BJ (cell line): Measurements from ENCODE around the gene LYPD6B. TPM values are rescaled to one million over a fixed set of nuclear protein-coding genes. Genes with fewer than 3 reads are reported as not detected.

Experiments used
- CTCF ChIA-PET: fragments of 350-600 bp; formaldehyde crosslinking; extraction: SDS; loops from one replicate; lab custom pipeline; 2021; ENCODE audit warnings: antibody characterized with exemption, inconsistent platforms; lab: Yijun Ruan, JAX
- POLR2A ChIA-PET: fragments of 300-600 bp; sonication (Branson Sonifier 250); formaldehyde crosslinking; extraction: SDS; loops from one replicate; lab custom pipeline; 2021; ENCODE audit warnings: antibody characterized with exemption; lab: Charles Lee
- DNase-seq: peaks from one replicate; pipeline ENCODE4 v3.0.0-alpha.2; 2011; ENCODE audit warnings: low read depth
- H3K27me3 ChIP-seq: 2 replicates; pipeline ENCODE4 v1.6.0; 2011; ENCODE audit warnings: low read length; ENCODE audit not compliant: control insufficient read depth, insufficient read depth
- H3K36me3 ChIP-seq: 2 replicates; pipeline ENCODE4 v1.5.1; 2011; ENCODE audit warnings: low read length; ENCODE audit not compliant: control insufficient read depth, insufficient read depth
- H3K4me3 ChIP-seq: 2 replicates; pipeline ENCODE4 v1.5.1; 2011; ENCODE audit warnings: low read depth, mild to moderate bottlenecking, control low read depth, low read length
- polyA plus RNA-seq: library from polyadenylated mRNA; depleted of rRNA; stranded (reverse); fragments of >200 nt; gene quantifications from 2 replicates; pipeline ENCODE4 v1.2.3, GENCODE V29; 2011
- TF ChIP-seq, protein P1 (sequence below): IDR thresholded peaks from 2 replicates; pipeline ENCODE4 v1.5.1; 2011; ENCODE audit warnings: low read depth, mild to moderate bottlenecking, control low read depth, inconsistent platforms, low read length, moderate library complexity; ENCODE audit not compliant: insufficient read depth

Gene LYPD6B
- polyA plus RNA-seq, 1 experiment, result 19.1 TPM

DNA sequence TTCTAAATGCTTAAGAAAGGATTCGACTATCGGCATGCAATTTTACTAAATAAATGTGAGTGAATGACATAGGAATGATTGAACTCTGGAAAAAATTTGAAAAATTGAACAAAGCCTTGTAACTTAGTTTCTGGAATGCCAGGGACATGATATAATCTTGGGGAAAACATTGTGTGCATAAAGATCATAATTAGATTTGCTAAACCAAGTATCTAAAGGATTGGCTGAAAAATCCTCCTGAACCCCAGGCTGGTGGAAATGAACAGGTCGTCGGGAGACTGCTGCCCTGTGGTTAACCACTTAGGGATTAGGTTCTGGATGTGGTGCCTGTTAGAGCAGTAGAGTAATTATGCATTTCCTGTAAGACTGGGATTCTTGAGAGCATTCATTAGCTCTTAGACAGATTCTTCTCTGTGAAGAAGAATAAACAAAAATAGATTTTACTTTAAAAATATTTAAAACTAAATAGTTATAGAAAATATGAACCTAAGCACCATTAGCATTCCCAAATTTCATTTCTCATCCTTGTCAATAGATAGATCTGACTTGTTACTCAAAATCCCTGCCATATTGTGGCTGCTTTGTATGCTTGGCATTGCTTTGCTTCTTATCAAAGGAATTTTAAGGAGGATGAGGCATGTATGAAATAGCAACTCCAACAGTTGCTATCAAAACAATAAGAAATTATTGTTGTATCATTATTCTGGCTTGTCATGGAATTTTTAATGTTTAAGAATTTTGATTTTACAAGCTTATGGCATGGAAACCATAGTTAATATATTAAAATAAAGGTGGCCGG is 55.9 kb downstream of the LYPD6B start:
- no peak overlapping the region for H3K4me3 ChIP-seq
- POLR2A ChIA-PET, result no interaction called here

DNA sequence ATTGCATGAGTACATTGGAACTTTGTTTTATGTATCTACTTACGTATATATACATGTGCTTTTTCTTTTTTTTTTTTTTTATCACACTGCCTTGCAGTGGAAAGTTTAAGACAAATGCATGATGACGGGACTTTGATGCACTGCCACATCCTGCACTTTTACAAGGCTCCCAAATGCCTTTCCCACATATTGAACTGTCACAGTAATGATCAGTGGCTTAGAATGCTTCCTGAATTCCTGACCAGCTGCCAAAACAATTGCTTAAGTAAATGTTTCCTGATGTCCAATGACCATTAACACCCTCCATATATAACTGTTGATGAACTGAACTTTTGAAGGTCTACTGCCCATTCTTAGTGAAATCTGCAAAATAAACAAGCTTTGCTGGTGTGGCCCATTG is 60.2 kb downstream of the LYPD6B start:
- ChIA-PET POLR2A (no interaction called here), CTCF (no interaction called here)
- no peak overlapping the region for H3K4me3 ChIP-seq
- H3K36me3 ChIP-seq, result no peaks in the 10 kb centered on the region
- TF ChIP-seq, protein P1, sequence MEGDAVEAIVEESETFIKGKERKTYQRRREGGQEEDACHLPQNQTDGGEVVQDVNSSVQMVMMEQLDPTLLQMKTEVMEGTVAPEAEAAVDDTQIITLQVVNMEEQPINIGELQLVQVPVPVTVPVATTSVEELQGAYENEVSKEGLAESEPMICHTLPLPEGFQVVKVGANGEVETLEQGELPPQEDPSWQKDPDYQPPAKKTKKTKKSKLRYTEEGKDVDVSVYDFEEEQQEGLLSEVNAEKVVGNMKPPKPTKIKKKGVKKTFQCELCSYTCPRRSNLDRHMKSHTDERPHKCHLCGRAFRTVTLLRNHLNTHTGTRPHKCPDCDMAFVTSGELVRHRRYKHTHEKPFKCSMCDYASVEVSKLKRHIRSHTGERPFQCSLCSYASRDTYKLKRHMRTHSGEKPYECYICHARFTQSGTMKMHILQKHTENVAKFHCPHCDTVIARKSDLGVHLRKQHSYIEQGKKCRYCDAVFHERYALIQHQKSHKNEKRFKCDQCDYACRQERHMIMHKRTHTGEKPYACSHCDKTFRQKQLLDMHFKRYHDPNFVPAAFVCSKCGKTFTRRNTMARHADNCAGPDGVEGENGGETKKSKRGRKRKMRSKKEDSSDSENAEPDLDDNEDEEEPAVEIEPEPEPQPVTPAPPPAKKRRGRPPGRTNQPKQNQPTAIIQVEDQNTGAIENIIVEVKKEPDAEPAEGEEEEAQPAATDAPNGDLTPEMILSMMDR, result no peak
- DNase-seq, result peak; percentile 49
- H3K27me3 ChIP-seq, result no peaks in the 10 kb centered on the region

More for the DNA sequence above, 55.9 kb downstream of the LYPD6B start:
- Histone ChIP-seq H3K27me3 (no peaks in the 10 kb centered on the region), H3K36me3 (no peaks in the 10 kb centered on the region)
- TF ChIP-seq, protein P1, result no peak
- peak; percentile 78 for DNase-seq
- CTCF ChIA-PET, result interaction anchor here (0.8 kb wide), 2 partner anchors 58 to 77 kb away, joined by 3 read pairs; no protein-coding TSS in a partner anchor

DNA sequence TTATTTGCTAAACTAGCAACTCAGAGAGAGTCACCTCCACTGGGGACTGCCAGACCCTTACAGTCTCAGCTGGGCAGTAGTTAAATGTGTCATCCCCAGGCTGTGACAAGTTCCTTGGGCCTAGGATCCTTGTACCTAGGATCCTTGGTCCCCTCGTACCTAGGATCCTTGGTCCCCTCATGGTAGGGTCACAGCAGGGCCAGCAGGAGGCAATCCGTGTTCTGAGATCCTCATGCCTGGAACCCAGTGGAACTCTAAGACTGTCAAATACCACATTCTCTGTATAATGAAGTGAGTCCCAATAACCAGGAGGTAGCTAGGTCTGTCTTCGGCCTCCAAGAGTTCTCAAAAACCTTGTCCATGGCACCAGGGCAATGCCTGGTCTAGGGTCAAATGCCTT is 60.8 kb downstream of the LYPD6B start:
- Histone ChIP-seq H3K27me3 (no peaks in the 10 kb centered on the region), H3K36me3 (no peaks in the 10 kb centered on the region), H3K4me3 (no peak overlapping the region)
- TF ChIP-seq, protein P1, result no peak
- POLR2A ChIA-PET, result no interaction called here
- DNase-seq, result no peak
- CTCF ChIA-PET, result no interaction called here

DNA sequence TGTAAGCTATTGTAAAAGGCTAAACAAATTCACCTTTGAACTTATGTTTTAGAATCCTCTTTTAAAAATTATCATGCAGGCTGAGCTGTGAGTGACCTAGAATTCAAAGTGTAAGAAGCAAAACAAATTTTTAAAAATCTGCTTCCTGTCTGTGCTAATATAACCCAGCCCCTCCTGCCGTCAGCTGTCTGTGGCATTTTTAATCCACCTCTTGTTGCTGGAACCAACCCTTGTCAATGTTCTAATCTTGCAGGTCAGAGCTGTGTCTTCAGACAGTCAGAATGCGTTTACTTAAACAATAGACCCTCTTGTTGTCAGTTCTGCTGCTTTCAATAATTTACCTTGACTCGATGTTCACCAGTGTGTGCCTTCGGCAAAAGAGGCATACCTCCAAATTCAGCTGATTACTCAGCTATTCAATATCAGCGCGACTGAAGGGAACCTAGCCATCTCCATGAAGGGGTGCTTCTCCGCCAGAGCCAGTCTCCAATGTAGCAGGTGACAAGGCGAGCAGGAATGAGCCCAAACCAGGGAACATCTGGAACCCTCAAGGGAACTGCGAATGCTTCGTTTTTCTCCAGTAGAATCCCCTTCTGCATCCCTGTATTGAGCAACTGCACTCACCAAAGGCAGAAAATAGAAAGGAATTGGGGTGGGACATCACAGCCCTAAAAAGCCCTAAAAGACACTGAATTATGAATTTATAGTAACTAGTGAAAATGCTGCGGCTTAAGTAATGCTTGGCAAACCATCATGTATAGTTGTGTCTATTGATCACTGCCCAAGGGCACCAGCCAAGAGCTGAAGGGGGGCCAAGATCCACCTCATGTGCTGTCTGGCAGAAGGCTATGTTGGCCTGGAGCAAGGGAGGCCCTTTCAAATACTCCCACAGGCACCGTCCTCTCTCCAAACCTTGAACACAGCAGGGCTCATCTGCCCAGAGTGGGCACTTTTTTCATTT is 62.5 kb downstream of the LYPD6B start:
- H3K4me3 ChIP-seq, result no peak overlapping the region
- no peak for DNase-seq
- TF ChIP-seq, protein P1, result no peak
- CTCF ChIA-PET, result no interaction called here
- no peaks in the 10 kb centered on the region for H3K27me3 ChIP-seq
- POLR2A ChIA-PET, result no interaction called here
- no peaks in the 10 kb centered on the region for H3K36me3 ChIP-seq

DNA sequence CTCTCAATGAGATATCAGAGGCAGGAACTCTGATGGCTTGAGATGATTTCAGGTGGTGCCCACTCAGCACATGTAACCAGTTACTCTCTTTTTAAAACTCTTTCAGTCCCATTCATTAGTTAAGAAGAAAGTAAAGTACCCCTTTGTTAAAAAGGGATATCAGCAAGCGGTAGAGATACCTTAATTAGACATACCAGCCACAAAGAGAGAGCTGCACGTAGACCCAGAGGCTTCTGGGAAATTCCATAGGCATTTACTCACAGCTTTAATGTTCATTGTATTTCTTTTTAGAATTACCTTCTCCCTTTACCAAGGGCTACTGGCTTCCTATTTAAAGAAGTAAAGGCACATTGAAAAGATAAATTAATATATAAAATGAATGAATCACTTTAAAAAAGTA is 63.3 kb downstream of the LYPD6B start:
- H3K27me3 ChIP-seq, result no peaks in the 10 kb centered on the region
- no peak overlapping the region for H3K4me3 ChIP-seq
- no peaks in the 10 kb centered on the region for H3K36me3 ChIP-seq
- DNase-seq, result no peak
- ChIA-PET CTCF (no interaction called here), POLR2A (interaction anchor here (0.7 kb wide), 1 partner anchor 461 kb away, joined by 5 read pairs; no protein-coding TSS in a partner anchor)
- TF ChIP-seq, protein P1, result no peak
